Thyroid gland (tissue), 4 donors: Measurements from ENCODE around the gene ABHD1.

Experiments used
- CTCF ChIP-seq, 6 experiments: fragments of 200-600 bp in 3 of 6; fragments of 450-650 bp in 3 of 6; sonication (generic) in 3 of 6; IDR thresholded peaks; one replicate each; pipeline ENCODE4 v1.5.1; 2016 to 2019; ENCODE audit warnings: antibody characterized with exemption in 6 of 6, mild to moderate bottlenecking in 2 of 6, inconsistent platforms in 1 of 6, moderate library complexity in 1 of 6
- POLR2A ChIP-seq, 2 donors: fragments of 450-650 bp; IDR thresholded peaks; one replicate each; pipeline ENCODE4 v1.6.1; 2017; ENCODE audit warnings: antibody characterized with exemption in 2 of 2, mild to moderate bottlenecking in 2 of 2, moderate library complexity in 1 of 2

- no peak for TF ChIP-seq POLR2A (IDR thresholded peaks at IDR 0.05)
- TF ChIP-seq CTCF (IDR thresholded peaks at IDR 0.05), result no peak
Observed at GRCh38 chr2:27105981-27106380, 17.6 kb upstream of the ABHD1 start.
